GM12874 (cell line): Measurements from ENCODE around the gene PPP1R13B.

ENCODE experiments used
- TF ChIP-seq, protein P1 (sequence below): IDR thresholded peaks from 2 replicates; pipeline ENCODE4 v1.5.1; 2011; ENCODE audit warnings: low read depth, mild to moderate bottlenecking, control low read depth, low read length, moderate library complexity; ENCODE audit not compliant: insufficient read depth

Gene PPP1R13B

GRCh38 chr14:103702497-103703432 is 144.6 kb downstream of the PPP1R13B start:
- TF ChIP-seq, protein P1, sequence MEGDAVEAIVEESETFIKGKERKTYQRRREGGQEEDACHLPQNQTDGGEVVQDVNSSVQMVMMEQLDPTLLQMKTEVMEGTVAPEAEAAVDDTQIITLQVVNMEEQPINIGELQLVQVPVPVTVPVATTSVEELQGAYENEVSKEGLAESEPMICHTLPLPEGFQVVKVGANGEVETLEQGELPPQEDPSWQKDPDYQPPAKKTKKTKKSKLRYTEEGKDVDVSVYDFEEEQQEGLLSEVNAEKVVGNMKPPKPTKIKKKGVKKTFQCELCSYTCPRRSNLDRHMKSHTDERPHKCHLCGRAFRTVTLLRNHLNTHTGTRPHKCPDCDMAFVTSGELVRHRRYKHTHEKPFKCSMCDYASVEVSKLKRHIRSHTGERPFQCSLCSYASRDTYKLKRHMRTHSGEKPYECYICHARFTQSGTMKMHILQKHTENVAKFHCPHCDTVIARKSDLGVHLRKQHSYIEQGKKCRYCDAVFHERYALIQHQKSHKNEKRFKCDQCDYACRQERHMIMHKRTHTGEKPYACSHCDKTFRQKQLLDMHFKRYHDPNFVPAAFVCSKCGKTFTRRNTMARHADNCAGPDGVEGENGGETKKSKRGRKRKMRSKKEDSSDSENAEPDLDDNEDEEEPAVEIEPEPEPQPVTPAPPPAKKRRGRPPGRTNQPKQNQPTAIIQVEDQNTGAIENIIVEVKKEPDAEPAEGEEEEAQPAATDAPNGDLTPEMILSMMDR = no peak

- TF ChIP-seq, protein P1 = no peak
These were observed 145.3 kb downstream of the PPP1R13B start for GRCh38 chr14:103702095-103702494.

DNA sequence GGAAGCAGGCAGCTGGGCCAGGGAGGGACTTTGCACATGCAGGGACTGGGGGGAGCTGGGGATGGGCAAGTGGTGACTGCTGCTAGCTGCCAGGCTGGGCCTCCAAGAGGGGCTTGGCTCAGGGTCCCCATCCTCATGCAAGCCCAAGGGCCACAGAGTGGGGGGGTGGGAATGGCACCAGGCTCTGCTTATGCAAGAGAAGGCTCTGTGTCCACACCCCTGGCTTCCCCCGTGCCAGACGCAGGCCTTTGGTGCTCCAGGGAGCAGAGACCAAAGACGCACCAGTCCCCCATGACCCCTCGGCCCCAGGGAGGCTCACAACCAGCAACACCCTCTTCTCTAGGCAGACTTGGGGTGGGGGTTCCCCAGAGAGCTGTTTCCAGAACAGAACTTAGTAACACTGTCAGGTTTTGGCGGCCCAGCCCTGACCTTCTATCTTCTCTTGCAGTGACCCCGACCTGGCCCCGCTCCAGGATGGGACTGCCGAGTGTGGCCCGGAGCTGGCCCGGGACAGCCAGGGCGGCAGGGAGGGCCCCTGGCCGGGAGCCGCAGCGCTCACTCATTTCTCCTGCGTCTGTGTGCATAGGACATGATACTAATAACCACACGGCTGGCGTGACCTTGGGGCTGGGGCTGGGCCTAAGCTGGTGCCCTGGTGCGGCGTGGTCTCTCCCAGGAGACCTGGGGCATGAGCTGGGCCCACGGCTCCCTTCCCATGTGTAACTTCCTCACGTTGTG is 146.5 kb downstream of the PPP1R13B start:
- TF ChIP-seq, protein P1 = no peak

- TF ChIP-seq, protein P1 = no peak
These were observed 147.2 kb downstream of the PPP1R13B start for GRCh38 chr14:103699901-103700752.

- TF ChIP-seq, protein P1 = no peak
These were observed 148.1 kb downstream of the PPP1R13B start for GRCh38 chr14:103699261-103699661.

DNA sequence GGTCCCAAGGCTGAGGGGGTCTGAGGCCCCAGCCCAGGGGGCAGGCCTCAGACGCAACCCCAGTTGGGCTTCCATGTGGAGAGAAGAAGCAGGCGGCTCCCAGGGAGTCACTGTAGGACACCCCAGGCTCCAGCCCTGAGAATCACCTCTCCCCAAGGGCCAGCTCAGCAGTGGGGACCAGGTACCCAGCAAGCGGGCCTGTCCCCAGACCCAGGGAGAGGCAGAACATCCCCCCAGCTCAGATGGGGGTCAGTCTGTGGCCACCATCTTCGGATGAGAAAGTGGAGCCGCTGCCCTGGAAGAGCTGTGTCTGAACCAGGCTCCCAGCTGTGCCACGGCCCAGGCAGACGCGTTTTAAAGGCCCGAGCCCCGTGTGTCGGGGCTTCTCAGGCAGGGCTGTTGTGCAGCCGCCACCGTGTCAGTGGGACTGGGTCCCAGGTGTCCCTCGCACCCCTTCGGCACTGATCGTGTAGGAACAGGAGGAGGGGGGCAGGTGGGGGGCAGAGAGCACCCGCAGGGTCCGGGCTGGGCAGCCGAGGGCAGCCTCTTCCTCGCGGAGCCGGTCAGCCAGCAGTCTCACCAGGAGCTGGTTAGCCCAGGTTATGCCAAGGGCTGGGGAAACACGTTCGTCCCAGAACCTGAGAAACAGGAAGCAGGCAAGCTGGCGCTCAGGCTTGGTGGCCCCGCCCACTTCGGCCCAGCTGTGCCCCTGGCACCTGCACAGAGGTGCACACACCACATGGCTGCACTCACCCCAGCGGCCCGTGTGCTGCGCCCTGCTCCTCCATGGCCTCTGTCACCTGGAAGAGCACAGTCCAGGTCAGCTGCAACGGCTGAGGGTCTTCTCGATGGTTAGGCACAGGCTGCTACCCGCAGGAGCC is 148.8 kb downstream of the PPP1R13B start:
- TF ChIP-seq, protein P1 = no peak
